BE2C (cell line): Measurements from ENCODE around the gene ZCCHC24.

ENCODE experiments used
- DNase-seq: peaks from one replicate; pipeline ENCODE4 v3.0.0-alpha.2; 2020
- H3K27me3 ChIP-seq: fragments of 250-450 bp; sonication (Bioruptor Pico); 2 replicates; pipeline ENCODE4 v1.5.1; 2020; ENCODE audit warnings: mild to moderate bottlenecking
- H3K36me3 ChIP-seq: fragments of 250-450 bp; sonication (Bioruptor Pico); 2 replicates; pipeline ENCODE4 v1.5.1; 2020; ENCODE audit warnings: mild to moderate bottlenecking
- H3K4me1 ChIP-seq: fragments of 250-450 bp; sonication (Bioruptor Pico); 2 replicates; pipeline ENCODE4 v1.5.1; 2020
- H3K4me3 ChIP-seq: 2 replicates; pipeline ENCODE4 v1.5.1; 2011; ENCODE audit warnings: low read depth, low read length
- H3K9me3 ChIP-seq: fragments of 250-450 bp; sonication (Bioruptor Pico); 2 replicates; pipeline ENCODE4 v1.5.1; 2020
- CTCF ChIP-seq: IDR thresholded peaks from 2 replicates; pipeline ENCODE4 v1.5.1; 2012; ENCODE audit warnings: mild to moderate bottlenecking, low read depth, low read length

Gene ZCCHC24

GRCh38 chr10:79383974-79384606 is 61.3 kb downstream of the ZCCHC24 start:
- Histone ChIP-seq H3K9me3 (no peaks in the 10 kb centered on the region), H3K27me3 (no peaks in the 10 kb centered on the region), H3K36me3 (no peaks in the 10 kb centered on the region), H3K4me3 (no peak overlapping the region), H3K4me1 (no peaks in the 10 kb centered on the region)
- no peak for TF ChIP-seq CTCF
- no peak for DNase-seq

- no peaks in the 10 kb centered on the region for H3K36me3 ChIP-seq
- no peaks in the 10 kb centered on the region for H3K27me3 ChIP-seq
- no peaks in the 10 kb centered on the region for H3K9me3 ChIP-seq
- no peak overlapping the region for H3K4me3 ChIP-seq
- no peak for DNase-seq
- no peaks in the 10 kb centered on the region for H3K4me1 ChIP-seq
- no peak for TF ChIP-seq CTCF
Measured at GRCh38 chr10:79382491-79382941, 62.9 kb downstream of the ZCCHC24 start.

- H3K4me1 ChIP-seq = no peaks in the 10 kb centered on the region
- no peaks in the 10 kb centered on the region for H3K9me3 ChIP-seq
- H3K4me3 ChIP-seq = no peak overlapping the region
- no peak for TF ChIP-seq CTCF
- no peaks in the 10 kb centered on the region for H3K36me3 ChIP-seq
- no peak for DNase-seq
- H3K27me3 ChIP-seq = no peaks in the 10 kb centered on the region
Measured at GRCh38 chr10:79381804-79382221, 63.6 kb downstream of the ZCCHC24 start.

- Histone ChIP-seq H3K4me3 (no peak overlapping the region), H3K27me3 (no peaks in the 10 kb centered on the region), H3K4me1 (no peaks in the 10 kb centered on the region), H3K36me3 (no peaks in the 10 kb centered on the region), H3K9me3 (no peaks in the 10 kb centered on the region)
- no peak for DNase-seq
- no peak for TF ChIP-seq CTCF
Measured at GRCh38 chr10:79380946-79381721, 64.3 kb downstream of the ZCCHC24 start.

GRCh38 chr10:79380125-79380945 is 65.1 kb downstream of the ZCCHC24 start:
- H3K4me3 ChIP-seq = no peak overlapping the region
- no peaks in the 10 kb centered on the region for H3K4me1 ChIP-seq
- H3K36me3 ChIP-seq = no peaks in the 10 kb centered on the region
- DNase-seq = no peak
- H3K9me3 ChIP-seq = no peaks in the 10 kb centered on the region
- no peaks in the 10 kb centered on the region for H3K27me3 ChIP-seq
- TF ChIP-seq CTCF = no peak
